ENCODE data around the gene SH3RF1. TPM values are rescaled to one million over a fixed set of nuclear protein-coding genes. Genes with fewer than 3 reads are reported as not detected.

Gene SH3RF1
- total and polyA plus RNA-seq, 2 of the 13 experiments (the other 11 are each of a cell fraction or from before 2014, with no cell fraction given) = 3.1 to 3.2 TPM

DNA sequence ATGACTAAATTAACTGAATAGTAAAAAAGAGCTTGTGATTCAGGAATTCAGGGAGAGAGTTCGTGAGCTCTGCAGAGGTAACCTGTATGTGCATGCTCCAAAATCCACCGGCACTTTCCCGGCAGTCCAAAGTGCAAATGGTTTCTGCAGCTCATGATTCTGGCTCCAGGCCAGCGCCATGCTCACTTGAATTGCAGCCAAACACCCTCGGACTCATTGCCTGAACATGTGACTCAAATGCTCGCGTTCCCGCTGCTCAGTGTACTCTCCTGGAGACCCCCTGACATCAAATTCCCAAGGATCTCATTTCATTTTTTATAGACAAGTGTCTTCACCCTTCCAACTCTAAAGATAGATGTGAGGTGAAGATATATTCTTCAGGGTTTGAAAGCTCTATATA lies 44.1 kb upstream of the SH3RF1 start (continued):
- TF ChIP-seq RBFOX2 (IDR thresholded peaks at IDR 0.05; ENCODE audit: low read depth, low read length) (no peak), ZNF557 (CRISPR knock-in tag; IDR thresholded peaks at IDR 0.05) (0 out of 2 replicates have a peak, but pooled peaks have one; percentile 44), HMG20B (CRISPR knock-in tag; conservative IDR thresholded peaks at IDR 0.05) (0 out of 2 replicates have a peak, but pooled peaks have one; percentile 66), ZNF124 (CRISPR knock-in tag; IDR thresholded peaks at IDR 0.05) (peak; percentile 60; the same call in 1 of the 2 replicates), ELF3 (CRISPR knock-in tag; IDR thresholded peaks at IDR 0.05) (peak; percentile 67; the same call in 1 of the 2 replicates), RARA (CRISPR knock-in tag; IDR thresholded peaks at IDR 0.05) (0 out of 2 replicates have a peak, but pooled peaks have one; percentile 32), ATF7-NPFF (CRISPR knock-in tag; IDR thresholded peaks at IDR 0.05; ENCODE audit: low read depth) (0 out of 2 replicates have a peak, but pooled peaks have one; percentile 47), HNF4A (CRISPR knock-in tag; IDR thresholded peaks at IDR 0.05) (peak; percentile 97), FOXK2 (IDR thresholded peaks at IDR 0.05) (no peak), HDAC1 (CRISPR knock-in tag; IDR thresholded peaks at IDR 0.05) (peak; percentile 55; the same call in 1 of the 2 replicates), ZFP90 (CRISPR knock-in tag; IDR thresholded peaks at IDR 0.05; ENCODE audit: borderline replicate concordance) (peak; percentile 29; the same call in 1 of the 2 replicates), KAT8 (CRISPR knock-in tag; IDR thresholded peaks at IDR 0.05) (0 out of 2 replicates have a peak, but pooled peaks have one; percentile 61), HDAC2 (CRISPR knock-in tag; IDR thresholded peaks at IDR 0.05) (peak; percentile 84), ZMYM4 (CRISPR knock-in tag; IDR thresholded peaks at IDR 0.05) (peak; percentile 86), ZNF563 (CRISPR knock-in tag; IDR thresholded peaks at IDR 0.05) (no peak), GATAD2A (CRISPR knock-in tag; IDR thresholded peaks at IDR 0.05) (peak; percentile 73), ZNF891 (CRISPR knock-in tag; IDR thresholded peaks at IDR 0.05) (peak; percentile 51; the same call in 1 of the 2 replicates), ZNF441 (CRISPR knock-in tag; IDR thresholded peaks at IDR 0.05; ENCODE audit: borderline replicate concordance) (peak; percentile 90), MIXL1 (CRISPR knock-in tag; IDR thresholded peaks at IDR 0.05) (peak; percentile 51; the same call in 1 of the 2 replicates)
- TF ChIP-seq, protein P1, sequence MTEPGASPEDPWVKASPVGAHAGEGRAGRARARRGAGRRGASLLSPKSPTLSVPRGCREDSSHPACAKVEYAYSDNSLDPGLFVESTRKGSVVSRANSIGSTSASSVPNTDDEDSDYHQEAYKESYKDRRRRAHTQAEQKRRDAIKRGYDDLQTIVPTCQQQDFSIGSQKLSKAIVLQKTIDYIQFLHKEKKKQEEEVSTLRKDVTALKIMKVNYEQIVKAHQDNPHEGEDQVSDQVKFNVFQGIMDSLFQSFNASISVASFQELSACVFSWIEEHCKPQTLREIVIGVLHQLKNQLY (CRISPR knock-in tag; IDR thresholded peaks at IDR 0.05) = peak; percentile 64; the same call in 1 of the 2 replicates
- TF ChIP-seq, protein P2, sequence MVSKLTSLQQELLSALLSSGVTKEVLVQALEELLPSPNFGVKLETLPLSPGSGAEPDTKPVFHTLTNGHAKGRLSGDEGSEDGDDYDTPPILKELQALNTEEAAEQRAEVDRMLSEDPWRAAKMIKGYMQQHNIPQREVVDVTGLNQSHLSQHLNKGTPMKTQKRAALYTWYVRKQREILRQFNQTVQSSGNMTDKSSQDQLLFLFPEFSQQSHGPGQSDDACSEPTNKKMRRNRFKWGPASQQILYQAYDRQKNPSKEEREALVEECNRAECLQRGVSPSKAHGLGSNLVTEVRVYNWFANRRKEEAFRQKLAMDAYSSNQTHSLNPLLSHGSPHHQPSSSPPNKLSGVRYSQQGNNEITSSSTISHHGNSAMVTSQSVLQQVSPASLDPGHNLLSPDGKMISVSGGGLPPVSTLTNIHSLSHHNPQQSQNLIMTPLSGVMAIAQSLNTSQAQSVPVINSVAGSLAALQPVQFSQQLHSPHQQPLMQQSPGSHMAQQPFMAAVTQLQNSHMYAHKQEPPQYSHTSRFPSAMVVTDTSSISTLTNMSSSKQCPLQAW (CRISPR knock-in tag; IDR thresholded peaks at IDR 0.05) = 0 out of 2 replicates have a peak, but pooled peaks have one; percentile 26
- TF ChIP-seq, protein P3, sequence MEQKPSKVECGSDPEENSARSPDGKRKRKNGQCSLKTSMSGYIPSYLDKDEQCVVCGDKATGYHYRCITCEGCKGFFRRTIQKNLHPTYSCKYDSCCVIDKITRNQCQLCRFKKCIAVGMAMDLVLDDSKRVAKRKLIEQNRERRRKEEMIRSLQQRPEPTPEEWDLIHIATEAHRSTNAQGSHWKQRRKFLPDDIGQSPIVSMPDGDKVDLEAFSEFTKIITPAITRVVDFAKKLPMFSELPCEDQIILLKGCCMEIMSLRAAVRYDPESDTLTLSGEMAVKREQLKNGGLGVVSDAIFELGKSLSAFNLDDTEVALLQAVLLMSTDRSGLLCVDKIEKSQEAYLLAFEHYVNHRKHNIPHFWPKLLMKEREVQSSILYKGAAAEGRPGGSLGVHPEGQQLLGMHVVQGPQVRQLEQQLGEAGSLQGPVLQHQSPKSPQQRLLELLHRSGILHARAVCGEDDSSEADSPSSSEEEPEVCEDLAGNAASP (CRISPR knock-in tag; IDR thresholded peaks at IDR 0.05; ENCODE audit: borderline replicate concordance) = peak; percentile 51; the same call in 1 of the 2 replicates
- TF ChIP-seq, protein P4, sequence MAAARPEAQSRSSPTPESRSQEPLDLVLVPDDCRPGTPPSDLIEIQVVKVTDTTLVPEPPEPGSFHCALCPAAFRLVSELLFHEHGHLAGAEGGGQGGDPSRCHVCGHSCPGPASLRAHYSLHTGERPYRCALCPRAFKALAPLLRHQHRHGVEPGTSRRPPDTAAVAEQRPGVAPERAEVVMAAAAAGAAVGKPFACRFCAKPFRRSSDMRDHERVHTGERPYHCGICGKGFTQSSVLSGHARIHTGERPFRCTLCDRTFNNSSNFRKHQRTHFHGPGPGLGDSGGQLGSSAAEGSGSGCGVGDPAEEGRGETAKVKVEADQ (CRISPR knock-in tag; IDR thresholded peaks at IDR 0.05; ENCODE audit: borderline replicate concordance) = no peak
- TF ChIP-seq, protein P5, sequence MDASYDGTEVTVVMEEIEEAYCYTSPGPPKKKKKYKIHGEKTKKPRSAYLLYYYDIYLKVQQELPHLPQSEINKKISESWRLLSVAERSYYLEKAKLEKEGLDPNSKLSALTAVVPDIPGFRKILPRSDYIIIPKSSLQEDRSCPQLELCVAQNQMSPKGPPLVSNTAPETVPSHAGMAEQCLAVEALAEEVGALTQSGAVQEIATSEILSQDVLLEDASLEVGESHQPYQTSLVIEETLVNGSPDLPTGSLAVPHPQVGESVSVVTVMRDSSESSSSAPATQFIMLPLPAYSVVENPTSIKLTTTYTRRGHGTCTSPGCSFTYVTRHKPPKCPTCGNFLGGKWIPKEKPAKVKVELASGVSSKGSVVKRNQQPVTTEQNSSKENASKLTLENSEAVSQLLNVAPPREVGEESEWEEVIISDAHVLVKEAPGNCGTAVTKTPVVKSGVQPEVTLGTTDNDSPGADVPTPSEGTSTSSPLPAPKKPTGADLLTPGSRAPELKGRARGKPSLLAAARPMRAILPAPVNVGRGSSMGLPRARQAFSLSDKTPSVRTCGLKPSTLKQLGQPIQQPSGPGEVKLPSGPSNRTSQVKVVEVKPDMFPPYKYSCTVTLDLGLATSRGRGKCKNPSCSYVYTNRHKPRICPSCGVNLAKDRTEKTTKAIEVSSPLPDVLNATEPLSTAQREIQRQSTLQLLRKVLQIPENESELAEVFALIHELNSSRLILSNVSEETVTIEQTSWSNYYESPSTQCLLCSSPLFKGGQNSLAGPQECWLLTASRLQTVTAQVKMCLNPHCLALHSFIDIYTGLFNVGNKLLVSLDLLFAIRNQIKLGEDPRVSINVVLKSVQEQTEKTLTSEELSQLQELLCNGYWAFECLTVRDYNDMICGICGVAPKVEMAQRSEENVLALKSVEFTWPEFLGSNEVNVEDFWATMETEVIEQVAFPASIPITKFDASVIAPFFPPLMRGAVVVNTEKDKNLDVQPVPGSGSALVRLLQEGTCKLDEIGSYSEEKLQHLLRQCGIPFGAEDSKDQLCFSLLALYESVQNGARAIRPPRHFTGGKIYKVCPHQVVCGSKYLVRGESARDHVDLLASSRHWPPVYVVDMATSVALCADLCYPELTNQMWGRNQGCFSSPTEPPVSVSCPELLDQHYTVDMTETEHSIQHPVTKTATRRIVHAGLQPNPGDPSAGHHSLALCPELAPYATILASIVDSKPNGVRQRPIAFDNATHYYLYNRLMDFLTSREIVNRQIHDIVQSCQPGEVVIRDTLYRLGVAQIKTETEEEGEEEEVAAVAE (CRISPR knock-in tag; IDR thresholded peaks at IDR 0.05; ENCODE audit: borderline replicate concordance) = peak; percentile 43; the same call in 1 of the 2 replicates

All from HepG2 (cell line).